WTC11 (cell line): Measurements from ENCODE around the gene AXDND1. TPM values are rescaled to one million over a fixed set of nuclear protein-coding genes. Genes with fewer than 3 reads are reported as not detected.

Experiments
- ATAC-seq: fragments of 200-7000 bp; cut with Tn5 transposase; 2 replicates; pipeline ENCODE4 v1.10.0; 2021; ENCODE audit warnings: mild to moderate bottlenecking, moderate library complexity
- CTCF ChIA-PET: fragments of 300-600 bp; sonication (Branson Sonifier 250); formaldehyde crosslinking; loops from one replicate; lab custom pipeline; 2021; ENCODE audit warnings: antibody characterized with exemption; lab: Charles Lee
- POLR2A ChIA-PET: fragments of 350-600 bp; sonication (Branson Sonifier 250); formaldehyde crosslinking; loops from one replicate; lab custom pipeline; 2021; ENCODE audit warnings: antibody characterized with exemption; lab: Charles Lee
- DNase-seq: peaks from one replicate; pipeline ENCODE4 v3.0.0; 2021; ENCODE audit warnings: low spot score
- H3K27ac Mint-ChIP-seq: 2 replicates; pipeline ENCODE4 v1.8.0; 2021; ENCODE audit warnings: mixed read lengths
- H3K27me3 Mint-ChIP-seq: 2 replicates; pipeline ENCODE4 v1.8.0; 2021; ENCODE audit warnings: low read depth, mild to moderate bottlenecking, moderate library complexity, mixed read lengths
- H3K36me3 Mint-ChIP-seq: 2 replicates; pipeline ENCODE4 v1.8.0; 2021; ENCODE audit warnings: mixed read lengths
- H3K4me1 Mint-ChIP-seq: 2 replicates; pipeline ENCODE4 v1.8.0; 2022; ENCODE audit warnings: mixed read lengths
- H3K4me3 Mint-ChIP-seq: 2 replicates; pipeline ENCODE4 v1.8.0; 2021; ENCODE audit warnings: mild to moderate bottlenecking, moderate library complexity, mixed read lengths
- H3K9me3 Mint-ChIP-seq: 2 replicates; pipeline ENCODE4 v1.8.0; 2021; ENCODE audit warnings: mixed read lengths
- AFF4 ChIP-seq: sonication (generic); formaldehyde crosslinking; IDR thresholded peaks from 2 replicates; pipeline ENCODE4 v1.8.1; 2023; ENCODE audit warnings: mild to moderate bottlenecking, missing genetic modification reagents, borderline replicate concordance
- ATF3 ChIP-seq: sonication (generic); formaldehyde crosslinking; conservative IDR thresholded peaks from 2 replicates; pipeline ENCODE4 v1.8.1; 2022; ENCODE audit warnings: mild to moderate bottlenecking, missing genetic modification reagents
- ATF6 ChIP-seq: sonication (generic); formaldehyde crosslinking; IDR thresholded peaks from 2 replicates; pipeline ENCODE4 v1.8.1; 2023; ENCODE audit warnings: mild to moderate bottlenecking, missing genetic modification reagents
- CBFB ChIP-seq: sonication (generic); formaldehyde crosslinking; IDR thresholded peaks from 2 replicates; pipeline ENCODE4 v1.8.1; 2022; ENCODE audit warnings: mild to moderate bottlenecking, low read depth, missing genetic modification reagents
- ERG ChIP-seq: fragments of 250-450 bp; sonication (Bioruptor Pico); IDR thresholded peaks from 2 replicates; pipeline ENCODE4 v1.8.0; 2021; ENCODE audit warnings: mild to moderate bottlenecking
- ESRRA ChIP-seq: sonication (generic); formaldehyde crosslinking; IDR thresholded peaks from 2 replicates; pipeline ENCODE4 v1.8.1; 2022; ENCODE audit warnings: mild to moderate bottlenecking, missing genetic modification reagents, borderline replicate concordance
- GTF2I ChIP-seq: fragments of 250-450 bp; sonication (Bioruptor Pico); conservative IDR thresholded peaks from 2 replicates; pipeline ENCODE4 v1.4.0; 2021; ENCODE audit warnings: mild to moderate bottlenecking
- MXD4 ChIP-seq: fragments of 250-450 bp; sonication (Bioruptor Pico); IDR thresholded peaks from 2 replicates; pipeline ENCODE4 v1.8.0; 2021; ENCODE audit warnings: mild to moderate bottlenecking, moderate library complexity, borderline replicate concordance
- NR1H2 ChIP-seq: sonication (generic); formaldehyde crosslinking; IDR thresholded peaks from 2 replicates; pipeline ENCODE4 v1.9.0; 2021; ENCODE audit warnings: mild to moderate bottlenecking, moderate library complexity, missing genetic modification reagents
- RELA ChIP-seq: sonication (generic); formaldehyde crosslinking; IDR thresholded peaks from 2 replicates; pipeline ENCODE4 v1.8.1; 2022; ENCODE audit warnings: missing genetic modification reagents, mild to moderate bottlenecking, borderline replicate concordance
- RORB ChIP-seq: fragments of 250-450 bp; sonication (Bioruptor Pico); IDR thresholded peaks from 2 replicates; pipeline ENCODE4 v1.9.0; 2021; ENCODE audit warnings: mild to moderate bottlenecking
- SMAD3 ChIP-seq: sonication (generic); formaldehyde crosslinking; IDR thresholded peaks from 2 replicates; pipeline ENCODE4 v1.8.0; 2022; ENCODE audit warnings: missing genetic modification reagents, mild to moderate bottlenecking, borderline replicate concordance
- SP1 ChIP-seq: sonication (generic); formaldehyde crosslinking; conservative IDR thresholded peaks from 2 replicates; pipeline ENCODE4 v1.8.1; 2022; ENCODE audit warnings: missing genetic modification reagents
- TCF7 ChIP-seq: sonication (generic); formaldehyde crosslinking; IDR thresholded peaks from 2 replicates; pipeline ENCODE4 v1.8.0; 2022; ENCODE audit warnings: mild to moderate bottlenecking, low read depth, missing genetic modification reagents, moderate library complexity
- TEAD1 ChIP-seq: sonication (generic); formaldehyde crosslinking; IDR thresholded peaks from 2 replicates; pipeline ENCODE4 v1.8.0; 2022; ENCODE audit warnings: mild to moderate bottlenecking, missing genetic modification reagents
- TP53 ChIP-seq: sonication (generic); formaldehyde crosslinking; IDR thresholded peaks from 2 replicates; pipeline ENCODE4 v1.8.1; 2023; ENCODE audit warnings: mild to moderate bottlenecking, missing genetic modification reagents
- ZNF138 ChIP-seq: sonication (generic); formaldehyde crosslinking; conservative IDR thresholded peaks from 2 replicates; pipeline ENCODE4 v1.8.1; 2022; ENCODE audit warnings: mild to moderate bottlenecking, moderate library complexity, missing genetic modification reagents
- ZNF219 ChIP-seq: sonication (generic); formaldehyde crosslinking; IDR thresholded peaks from 2 replicates; pipeline ENCODE4 v1.8.0; 2023; ENCODE audit warnings: missing genetic modification reagents, mild to moderate bottlenecking, borderline replicate concordance
- ZNF532 ChIP-seq: fragments of 250-450 bp; sonication (Bioruptor Pico); IDR thresholded peaks from 2 replicates; pipeline ENCODE4 v1.9.0; 2021; ENCODE audit warnings: mild to moderate bottlenecking, borderline replicate concordance
- ZSCAN18 ChIP-seq: fragments of 250-450 bp; sonication (Bioruptor Pico); IDR thresholded peaks from 2 replicates; pipeline ENCODE4 v2.1.2; 2022; ENCODE audit warnings: mild to moderate bottlenecking, moderate library complexity
- total RNA-seq: library from RNA; stranded (reverse); gene quantifications from 3 replicates; pipeline ENCODE4 v1.2.3, GENCODE V29; 2021

Gene AXDND1
- total RNA-seq, 1 experiment from 2014 or later: not detected

GRCh38 chr1:179588425-179589024 lies 222.8 kb downstream of the AXDND1 start (continued):
- TF ChIP-seq ATF6: no peak
- no peak for TF ChIP-seq GTF2I (CRISPR knock-in tag)
- no peak for TF ChIP-seq ZNF532

GRCh38 chr1:179589509-179589908 lies 223.7 kb downstream of the AXDND1 start:
- peaks cover 91% of the 10 kb centered on the region for H3K27me3 Mint-ChIP-seq
- H3K4me3 Mint-ChIP-seq: no peak overlapping the region
- CTCF ChIA-PET: no interaction called here
- DNase-seq: no peak
- ATAC-seq: no peak
- peaks cover 22% of the 10 kb centered on the region for H3K4me1 Mint-ChIP-seq
- no peaks in the 10 kb centered on the region for H3K36me3 Mint-ChIP-seq
- H3K9me3 Mint-ChIP-seq: no peaks in the 10 kb centered on the region
- H3K27ac Mint-ChIP-seq: no peak overlapping the region
- TF ChIP-seq SMAD3 (CRISPR knock-in tag) (no peak), ERG (CRISPR knock-in tag) (no peak), NR1H2 (CRISPR knock-in tag) (no peak), CBFB (CRISPR knock-in tag) (no peak), SP1 (no peak), TEAD1 (CRISPR knock-in tag) (no peak), TCF7 (no peak)
- POLR2A ChIA-PET: no interaction called here

GRCh38 chr1:179590671-179591070 lies 224.9 kb downstream of the AXDND1 start:
- H3K4me1 Mint-ChIP-seq: peaks cover 13% of the 10 kb centered on the region
- H3K4me3 Mint-ChIP-seq: no peak overlapping the region
- POLR2A ChIA-PET: no interaction called here
- peaks cover 84% of the 10 kb centered on the region for H3K27me3 Mint-ChIP-seq
- no peak overlapping the region for H3K27ac Mint-ChIP-seq
- CTCF ChIA-PET: interaction anchor here (1.0 to 2.9 kb wide), 2 partner anchors 14 to 224 kb away, joined by 4 to 17 read pairs; no protein-coding TSS in a partner anchor
- no peak for ATAC-seq
- DNase-seq: no peak
- no peaks in the 10 kb centered on the region for H3K36me3 Mint-ChIP-seq
- H3K9me3 Mint-ChIP-seq: no peaks in the 10 kb centered on the region
- TF ChIP-seq ESRRA (CRISPR knock-in tag): no peak
- TF ChIP-seq TP53 (CRISPR knock-in tag): no peak
- TF ChIP-seq ZNF219 (CRISPR knock-in tag): no peak
- TF ChIP-seq ZSCAN18: no peak
- TF ChIP-seq RORB: no peak
- no peak for TF ChIP-seq ATF3 (CRISPR knock-in tag)
- TF ChIP-seq ZNF138: no peak
- TF ChIP-seq SMAD3 (CRISPR knock-in tag): no peak
- TF ChIP-seq RELA: no peak
- no peak for TF ChIP-seq MXD4 (CRISPR knock-in tag)
- TF ChIP-seq AFF4 (CRISPR knock-in tag): no peak
